ENCODE measurements around the gene KCNQ1OT1.

Gene KCNQ1OT1

DNA sequence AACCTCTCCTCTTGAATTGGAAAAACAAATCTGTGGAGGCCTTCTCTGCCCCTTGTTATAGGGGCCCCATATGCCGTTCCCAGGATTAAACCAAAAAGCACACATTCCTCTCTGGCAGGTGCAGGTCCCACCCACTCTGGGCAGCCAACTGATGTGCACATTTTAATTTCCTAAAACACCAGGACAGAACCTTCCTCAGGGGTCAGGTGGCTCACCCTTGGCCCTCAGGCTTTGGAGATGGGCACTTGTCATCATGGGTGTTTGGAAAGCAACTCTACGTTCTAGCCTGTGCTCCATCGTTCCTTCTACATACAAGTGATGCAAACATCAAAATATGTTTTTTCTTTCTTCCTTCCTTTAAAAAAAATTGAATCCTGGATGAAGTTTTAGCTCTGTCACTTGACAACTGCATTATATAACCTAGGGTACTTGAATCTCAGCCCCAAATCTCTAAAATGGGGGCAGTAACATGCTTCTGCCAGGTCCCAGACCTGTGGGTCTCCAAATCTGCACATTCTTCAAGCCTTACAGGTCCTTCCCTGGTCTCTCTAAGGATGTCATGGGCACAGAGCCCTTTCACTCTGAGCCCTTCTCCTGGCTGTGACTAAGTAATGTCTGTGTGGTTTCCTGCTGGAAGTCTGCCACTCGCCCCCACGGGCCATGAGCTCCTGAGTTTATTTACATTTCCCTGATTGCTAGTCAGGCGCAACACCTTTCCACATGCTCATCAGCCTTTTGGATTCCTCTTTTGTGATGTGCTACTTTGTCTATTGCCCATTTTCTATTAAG is 43.8 kb downstream of the KCNQ1OT1 start:
- CTCF ChIA-PET, result no interaction called here
- no peak overlapping the region for H3K27ac ChIP-seq
- peak; percentile 41 for DNase-seq (ENCODE audit: low spot score)
- TF ChIP-seq, protein P1, sequence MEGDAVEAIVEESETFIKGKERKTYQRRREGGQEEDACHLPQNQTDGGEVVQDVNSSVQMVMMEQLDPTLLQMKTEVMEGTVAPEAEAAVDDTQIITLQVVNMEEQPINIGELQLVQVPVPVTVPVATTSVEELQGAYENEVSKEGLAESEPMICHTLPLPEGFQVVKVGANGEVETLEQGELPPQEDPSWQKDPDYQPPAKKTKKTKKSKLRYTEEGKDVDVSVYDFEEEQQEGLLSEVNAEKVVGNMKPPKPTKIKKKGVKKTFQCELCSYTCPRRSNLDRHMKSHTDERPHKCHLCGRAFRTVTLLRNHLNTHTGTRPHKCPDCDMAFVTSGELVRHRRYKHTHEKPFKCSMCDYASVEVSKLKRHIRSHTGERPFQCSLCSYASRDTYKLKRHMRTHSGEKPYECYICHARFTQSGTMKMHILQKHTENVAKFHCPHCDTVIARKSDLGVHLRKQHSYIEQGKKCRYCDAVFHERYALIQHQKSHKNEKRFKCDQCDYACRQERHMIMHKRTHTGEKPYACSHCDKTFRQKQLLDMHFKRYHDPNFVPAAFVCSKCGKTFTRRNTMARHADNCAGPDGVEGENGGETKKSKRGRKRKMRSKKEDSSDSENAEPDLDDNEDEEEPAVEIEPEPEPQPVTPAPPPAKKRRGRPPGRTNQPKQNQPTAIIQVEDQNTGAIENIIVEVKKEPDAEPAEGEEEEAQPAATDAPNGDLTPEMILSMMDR (conservative IDR thresholded peaks at IDR 0.05; ENCODE audit: low read depth), result no peak
- POLR2A ChIA-PET (ENCODE audit: low non-redundant PET), result no interaction called here

DNA sequence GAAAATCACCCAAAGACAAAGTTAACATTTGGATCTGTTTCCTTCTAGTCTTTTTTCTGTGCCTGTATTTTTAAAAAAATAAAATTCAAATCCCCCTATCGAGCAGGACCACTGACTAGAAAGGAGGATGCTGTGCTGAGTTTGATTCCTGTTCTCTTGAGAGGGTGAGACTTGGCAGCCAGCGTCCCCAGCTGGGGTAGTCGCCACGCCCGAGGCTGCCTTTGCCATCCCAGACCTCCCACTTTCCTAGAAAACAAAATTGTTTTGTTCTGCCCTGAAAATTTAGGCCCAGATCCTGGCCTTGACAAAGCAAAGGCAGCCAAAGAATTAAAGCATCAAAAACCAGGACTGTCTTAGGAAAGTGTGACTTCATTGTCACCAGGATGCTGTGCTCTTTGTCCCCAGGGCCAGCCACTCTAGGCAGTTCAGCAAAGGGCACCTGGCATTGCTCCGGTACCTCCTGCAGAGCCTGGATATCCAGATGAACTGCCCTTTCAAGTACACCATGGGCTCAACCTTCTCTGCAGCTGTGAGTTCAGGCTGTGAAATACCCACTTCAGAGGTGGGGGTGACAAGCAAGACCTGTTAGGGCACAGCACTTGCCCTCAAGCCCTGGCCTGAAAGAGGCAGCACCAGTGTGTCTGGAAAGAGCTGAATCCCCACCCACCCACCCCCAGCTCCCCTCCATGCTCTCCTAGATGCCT is 44.6 kb downstream of the KCNQ1OT1 start:
- DNase-seq (ENCODE audit: low spot score), result no peak
- H3K27ac ChIP-seq, result no peak overlapping the region
- CTCF ChIA-PET, result no interaction called here

DNA sequence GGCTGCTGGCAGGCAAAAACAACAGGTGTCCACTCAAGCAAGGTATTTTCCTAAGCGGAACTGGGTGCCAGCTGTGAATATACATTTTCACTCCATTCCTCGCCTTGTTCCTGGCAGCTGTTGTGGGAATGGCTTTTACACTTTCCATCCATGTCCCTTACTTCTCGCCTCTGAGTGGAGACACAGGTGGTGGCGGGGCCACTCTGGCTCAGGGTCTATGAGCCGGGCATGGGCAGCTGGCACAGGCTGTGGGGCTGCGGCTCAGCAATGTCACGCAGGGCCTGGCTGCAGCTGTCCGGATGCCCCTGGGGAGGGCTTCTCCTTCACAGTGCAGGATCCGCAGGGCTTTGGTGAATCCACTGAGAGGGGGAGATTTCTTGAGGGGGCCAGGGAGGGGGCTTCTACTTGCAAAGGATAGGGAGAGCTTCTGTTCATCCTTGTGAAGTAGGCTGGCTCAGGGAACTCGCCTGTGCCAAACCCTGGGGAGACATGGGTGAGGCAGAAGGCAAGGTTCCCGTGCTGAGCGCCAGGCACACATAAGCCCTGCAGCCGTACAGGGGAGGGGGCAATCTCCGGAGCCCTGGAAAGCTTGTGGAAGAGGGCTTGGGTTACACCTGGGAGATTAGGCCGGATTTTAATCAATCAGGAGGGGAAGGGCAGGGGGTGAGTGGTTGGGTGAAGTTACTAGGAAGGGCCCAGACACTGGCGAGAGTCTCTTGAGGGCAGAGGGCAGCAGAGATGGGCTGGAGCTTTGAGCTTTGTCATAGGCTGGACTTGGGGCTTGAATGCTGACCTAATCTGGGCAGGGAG is 45.7 kb downstream of the KCNQ1OT1 start:
- POLR2A ChIA-PET (ENCODE audit: low non-redundant PET), result no interaction called here

More for the DNA sequence above, 44.6 kb downstream of the KCNQ1OT1 start:
- POLR2A ChIA-PET (ENCODE audit: low non-redundant PET), result no interaction called here
- TF ChIP-seq, protein P1 (conservative IDR thresholded peaks at IDR 0.05; ENCODE audit: low read depth), result no peak

DNA sequence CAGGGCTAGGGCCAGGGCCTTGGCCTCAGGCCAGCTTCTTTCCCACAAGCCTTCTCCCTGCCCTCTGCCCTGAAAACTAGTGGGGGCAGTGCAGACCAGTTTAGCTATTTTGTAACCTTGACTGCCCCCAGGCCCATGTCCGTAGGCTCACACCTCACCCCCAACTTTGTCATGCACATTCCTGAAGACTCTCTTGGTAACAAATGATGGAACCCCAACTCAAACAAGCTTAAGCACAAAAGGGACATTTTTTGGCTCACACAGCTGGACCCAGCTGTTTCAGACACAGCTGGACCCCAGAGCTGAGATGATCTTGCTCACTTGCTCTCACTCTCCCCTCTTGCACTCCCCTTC is 46.6 kb downstream of the KCNQ1OT1 start:
- POLR2A ChIA-PET (ENCODE audit: low non-redundant PET), result no interaction called here
- no peak overlapping the region for H3K27ac ChIP-seq

More for the DNA sequence above, 45.7 kb downstream of the KCNQ1OT1 start:
- no peak overlapping the region for H3K27ac ChIP-seq
- CTCF ChIA-PET, result interaction anchor here (1.2 kb wide), 1 partner anchor 219 kb away, joined by 9 read pairs; no protein-coding TSS in a partner anchor
- DNase-seq (ENCODE audit: low spot score), result no peak
- TF ChIP-seq, protein P1 (conservative IDR thresholded peaks at IDR 0.05; ENCODE audit: low read depth), result no peak

DNA sequence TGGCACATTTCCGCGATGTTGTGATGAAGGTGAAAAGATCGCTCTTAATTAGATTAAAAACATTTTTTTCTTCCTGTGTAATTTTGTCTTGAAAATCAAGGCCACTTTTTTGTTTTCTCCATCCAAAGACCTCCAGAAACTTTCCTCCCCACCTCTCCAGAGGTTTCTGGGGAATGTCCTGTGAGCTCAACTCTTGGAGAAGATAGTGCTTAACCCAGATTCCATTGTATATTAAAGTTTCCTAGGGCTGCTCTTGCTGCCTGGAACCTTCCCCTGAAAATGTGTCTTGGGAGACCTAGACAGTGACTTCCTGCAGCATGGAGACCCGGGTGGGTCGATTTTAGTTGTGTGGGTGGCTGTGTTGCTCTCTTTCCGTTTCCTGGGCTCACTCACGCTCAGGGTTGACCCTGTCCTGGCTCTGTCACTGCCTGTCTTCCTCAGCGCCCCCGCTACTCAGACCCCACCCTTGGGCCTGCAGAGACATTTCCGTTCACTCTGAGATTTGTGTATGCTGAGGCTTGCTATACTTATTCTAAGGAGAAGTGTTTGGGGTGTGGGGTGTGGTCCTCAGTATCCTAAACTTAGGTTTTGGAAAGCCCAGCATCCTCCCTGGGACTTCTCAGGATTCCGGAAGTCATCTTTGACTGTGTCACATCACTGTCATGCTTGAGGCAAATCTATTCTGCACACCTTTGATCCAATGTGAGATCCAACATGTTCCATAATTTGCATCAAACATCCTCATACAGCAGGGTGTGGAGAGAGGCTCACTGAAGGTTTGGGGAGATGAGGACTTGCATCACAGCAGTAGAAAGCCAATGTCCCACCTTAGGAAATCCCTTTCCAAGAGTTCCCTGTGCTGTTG is 47.2 kb downstream of the KCNQ1OT1 start:
- H3K27ac ChIP-seq, result no peak overlapping the region
- CTCF ChIA-PET, result no interaction called here
- no peak for DNase-seq (ENCODE audit: low spot score)
- POLR2A ChIA-PET (ENCODE audit: low non-redundant PET), result no interaction called here
- TF ChIP-seq, protein P1 (conservative IDR thresholded peaks at IDR 0.05; ENCODE audit: low read depth), result no peak

More for the DNA sequence above, 46.6 kb downstream of the KCNQ1OT1 start:
- no peak for DNase-seq (ENCODE audit: low spot score)
- CTCF ChIA-PET, result interaction anchor here (1.2 kb wide), 1 partner anchor 220 kb away, joined by 9 read pairs; no protein-coding TSS in a partner anchor
- TF ChIP-seq, protein P1 (conservative IDR thresholded peaks at IDR 0.05; ENCODE audit: low read depth), result no peak
